Stimulated activated CD8-positive, alpha-beta memory T cell treated with anti-CD3 and anti-CD28 coated beads, Interleukin-7, amount 100 ng/mL, for 24 hours (primary cell): ENCODE measurements around the gene NR2F2.

Experiments used
- DNase-seq: peaks from one replicate; pipeline ENCODE4 v3.0.0-alpha.2; 2020; ENCODE audit warnings: low read depth

The NR2F2 gene

GRCh38 chr15:96343113-96344059, 12.9 kb downstream of the NR2F2 start:
- DNase-seq = no peak

- DNase-seq = no peak
Measured at GRCh38 chr15:96344060-96344705, 13.7 kb downstream of the NR2F2 start.

- no peak for DNase-seq
Measured at GRCh38 chr15:96344706-96345559, 14.4 kb downstream of the NR2F2 start.

GRCh38 chr15:96345560-96346399, 15.3 kb downstream of the NR2F2 start:
- DNase-seq = no peak

GRCh38 chr15:96346409-96346970, 16.0 kb downstream of the NR2F2 start:
- DNase-seq = no peak

GRCh38 chr15:96347181-96348111, 16.9 kb downstream of the NR2F2 start:
- no peak for DNase-seq

- DNase-seq = no peak
Measured at GRCh38 chr15:96348112-96349027, 17.9 kb downstream of the NR2F2 start.

GRCh38 chr15:96349034-96349856, 18.7 kb downstream of the NR2F2 start:
- no peak for DNase-seq

- DNase-seq = no peak
Measured at GRCh38 chr15:96349857-96350720, 19.6 kb downstream of the NR2F2 start.

GRCh38 chr15:96350934-96351724, 20.6 kb downstream of the NR2F2 start:
- no peak for DNase-seq

- no peak for DNase-seq
Measured at GRCh38 chr15:96351761-96352603, 21.5 kb downstream of the NR2F2 start.

GRCh38 chr15:96352604-96353405, 22.3 kb downstream of the NR2F2 start:
- DNase-seq = no peak

GRCh38 chr15:96353416-96353929, 23.0 kb downstream of the NR2F2 start:
- DNase-seq = no peak
